Natural killer cell (primary cell): ENCODE results near the gene PRELP. TPM values are rescaled to one million over a fixed set of nuclear protein-coding genes. Genes with fewer than 3 reads are reported as not detected.

Experiments used
- ATAC-seq, 3 donors: fragments of 150-1000 bp in 2 of 3; fragments of 200-7000 bp in 1 of 3; cut with Tn5 transposase; 1 replicate in 1 of 3; 2 replicates in 2 of 3; pipeline ENCODE4 v1.10.0; 2021; ENCODE audit warnings: mild to moderate bottlenecking in 2 of 3, moderate library complexity in 2 of 3
- DNase-seq, 2 donors: peaks; one replicate each; pipeline versions ENCODE4 v3.0.0 to v3.0.0-alpha.2; 2013 to 2021; ENCODE audit warnings: mixed read lengths in 1 of 2
- H3K27ac ChIP-seq: one replicate; pipeline ENCODE4 v1.5.1; 2013; ENCODE audit warnings: mild to moderate bottlenecking, low read length
- H3K27me3 ChIP-seq: one replicate; pipeline ENCODE4 v1.6.1; 2013; ENCODE audit warnings: low read length; ENCODE audit not compliant: control insufficient read depth, insufficient read depth
- H3K36me3 ChIP-seq: one replicate; pipeline ENCODE4 v1.6.1; 2013; ENCODE audit warnings: low read length; ENCODE audit not compliant: control insufficient read depth, insufficient read depth
- H3K4me1 ChIP-seq: one replicate; pipeline ENCODE4 v1.6.1; 2013; ENCODE audit warnings: low read length; ENCODE audit not compliant: control insufficient read depth, insufficient read depth
- H3K4me3 ChIP-seq: one replicate; pipeline ENCODE4 v1.5.1; 2013; ENCODE audit warnings: low read length
- H3K9me3 ChIP-seq: one replicate; pipeline ENCODE4 v1.6.1; 2013; ENCODE audit warnings: low read length; ENCODE audit not compliant: control insufficient read depth, insufficient read depth
- H3K27ac Mint-ChIP-seq, 2 donors: one replicate each; pipeline ENCODE4 v1.8.0; 2022; ENCODE audit warnings: mild to moderate bottlenecking in 2 of 2, mixed read lengths in 2 of 2, moderate library complexity in 1 of 2
- H3K27me3 Mint-ChIP-seq, 2 donors: one replicate each; pipeline ENCODE4 v1.8.0; 2022; ENCODE audit warnings: low read depth in 2 of 2, mixed read lengths in 2 of 2
- H3K36me3 Mint-ChIP-seq: one replicate; pipeline ENCODE4 v1.8.0; 2022; ENCODE audit warnings: mixed read lengths
- H3K4me1 Mint-ChIP-seq, 2 donors: one replicate each; pipeline ENCODE4 v1.8.0; 2022; ENCODE audit warnings: mixed read lengths in 2 of 2
- H3K4me3 Mint-ChIP-seq: one replicate; pipeline ENCODE4 v1.8.0; 2022; ENCODE audit warnings: mild to moderate bottlenecking, moderate library complexity, mixed read lengths
- H3K9me3 Mint-ChIP-seq, 2 donors: one replicate each; pipeline ENCODE4 v1.8.0; 2022; ENCODE audit warnings: mixed read lengths in 2 of 2
- CTCF ChIP-seq: fragments of 200-600 bp; IDR thresholded peaks from one replicate; pipeline ENCODE4 v1.8.0; 2022; ENCODE audit warnings: antibody characterized with exemption
- WGBS: methylation state at CpG from one replicate; pipeline ENCODE4 v1.1.7; 2013; ENCODE audit warnings: missing lambda C conversion rate; ENCODE audit not compliant: insufficient coverage; 5-methylcytosine and 5-hydroxymethylcytosine counted together
- intact Hi-C: fragments of 100-400 bp; cut with micrococcal nuclease; formaldehyde crosslinking; loops from one replicate; pipeline ENCODE4 v1.14.2; 2022
- total RNA-seq, 4 donors: library from RNA; stranded (reverse); fragments of 120-200 nt in 1 of 4; gene quantifications; one replicate each; pipeline versions ENCODE4 v1.2.3 to v1.2.4, GENCODE V29; 2013 to 2022

Gene PRELP
- total RNA-seq, 3 donors from 2014 or later (not counting 1 experiment from before 2014, with no cell fraction given): not detected

DNA sequence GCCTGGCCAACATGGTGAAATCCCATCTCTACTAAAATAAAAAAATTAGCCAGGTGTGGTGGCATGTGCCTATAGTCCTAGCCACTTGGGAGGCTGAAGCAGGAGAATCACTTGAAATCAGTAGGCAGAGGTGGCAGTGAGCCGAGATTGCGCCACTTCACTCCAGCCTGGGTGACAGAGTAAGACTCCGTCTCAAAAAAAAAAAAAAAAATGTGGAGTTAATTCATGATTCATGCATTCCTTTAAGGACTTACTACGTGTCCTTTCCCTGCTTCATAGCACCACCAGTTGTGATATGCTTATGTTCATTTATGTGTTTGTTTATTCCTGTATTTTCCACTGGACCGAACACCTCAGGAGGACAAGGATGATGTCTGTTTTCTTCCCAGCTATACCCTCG, 12.7 kb upstream of the PRELP start:
- no peaks in the 10 kb centered on the region for H3K27me3 ChIP-seq

DNA sequence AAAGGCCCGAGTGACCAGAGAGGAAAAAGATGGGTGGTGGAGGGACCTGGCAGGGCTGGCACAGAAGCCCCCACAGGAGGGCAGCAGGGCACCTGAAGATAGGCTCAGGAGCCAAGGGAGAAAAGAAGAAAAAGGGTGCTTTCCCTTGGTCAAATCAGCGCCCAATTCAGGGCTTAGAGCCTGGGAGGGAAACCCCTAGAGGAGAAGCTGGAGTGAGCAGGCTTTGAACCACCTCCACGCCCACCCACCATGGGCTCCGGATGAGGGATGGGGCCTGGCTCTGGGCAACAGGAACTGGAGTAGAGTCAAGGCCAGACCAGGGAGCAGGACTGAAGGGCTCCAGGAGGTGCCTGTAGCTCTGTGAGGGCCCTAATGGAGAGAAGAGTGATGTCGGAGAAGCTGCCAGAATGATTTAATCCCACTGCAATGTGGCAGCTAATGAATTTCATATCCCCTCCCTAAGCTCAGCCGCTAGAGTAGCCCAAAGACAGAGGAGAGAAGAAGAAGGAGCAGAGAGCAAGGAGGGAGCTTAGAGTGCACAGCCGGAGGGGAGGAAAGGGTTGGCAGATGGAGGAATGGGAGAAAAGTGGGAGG, 12.0 kb upstream of the PRELP start:
- Histone ChIP-seq H3K27me3 (no peaks in the 10 kb centered on the region), H3K27ac (no peak overlapping the region), H3K4me3 (no peak overlapping the region), H3K4me1 (no peaks in the 10 kb centered on the region), H3K36me3 (no peaks in the 10 kb centered on the region), H3K9me3 (no peaks in the 10 kb centered on the region)
- Mint-ChIP-seq H3K27ac (no peak overlapping the region), H3K36me3 (no peaks in the 10 kb centered on the region), H3K9me3 (no peaks in the 10 kb centered on the region), H3K4me1 (no peaks in the 10 kb centered on the region), H3K27me3 (peaks cover 30 to 60% of the 10 kb centered on the region in 2 donors), H3K4me3 (no peak overlapping the region)
- TF ChIP-seq CTCF: no peak
- 80% methylated on average over 6 of the region's 7 CpGs for WGBS
- ATAC-seq: no peak
- intact Hi-C loops: no loop called here
- DNase-seq: no peak

More for the DNA sequence above, 12.7 kb upstream of the PRELP start:
- no peaks in the 10 kb centered on the region for H3K36me3 Mint-ChIP-seq
- DNase-seq (no peak), ATAC-seq (no peak)
- H3K4me1 Mint-ChIP-seq: no peaks in the 10 kb centered on the region
- H3K27ac ChIP-seq: no peak overlapping the region
- no peak for TF ChIP-seq CTCF
- H3K27ac Mint-ChIP-seq: no peak overlapping the region
- no peaks in the 10 kb centered on the region for H3K9me3 ChIP-seq
- no peaks in the 10 kb centered on the region for H3K9me3 Mint-ChIP-seq
- no peak overlapping the region for H3K4me3 ChIP-seq
- H3K4me1 ChIP-seq: no peaks in the 10 kb centered on the region
- peaks cover 28 to 66% of the 10 kb centered on the region in 2 donors for H3K27me3 Mint-ChIP-seq
- H3K4me3 Mint-ChIP-seq: no peak overlapping the region
- intact Hi-C loops: no loop called here
- H3K36me3 ChIP-seq: no peaks in the 10 kb centered on the region
- WGBS: 95% methylated on average over 2 of the region's 6 CpGs

- Mint-ChIP-seq H3K4me1 (no peaks in the 10 kb centered on the region), H3K9me3 (no peaks in the 10 kb centered on the region), H3K36me3 (no peaks in the 10 kb centered on the region), H3K27me3 (peaks cover 28 to 54% of the 10 kb centered on the region in 2 donors), H3K4me3 (no peak overlapping the region), H3K27ac (no peak overlapping the region)
- no peak for ATAC-seq
- no peak overlapping the region for H3K27ac ChIP-seq
- H3K9me3 ChIP-seq: no peaks in the 10 kb centered on the region
- H3K4me3 ChIP-seq: no peak overlapping the region
- no peaks in the 10 kb centered on the region for H3K4me1 ChIP-seq
- H3K27me3 ChIP-seq: no peaks in the 10 kb centered on the region
- no peak for TF ChIP-seq CTCF
- WGBS: 66% methylated on average over 3 of the region's 5 CpGs
- intact Hi-C loops: no loop called here
- no peaks in the 10 kb centered on the region for H3K36me3 ChIP-seq
- DNase-seq: no peak
Observed at GRCh38 chr1:203464226-203464625, 11.4 kb upstream of the PRELP start.

DNA sequence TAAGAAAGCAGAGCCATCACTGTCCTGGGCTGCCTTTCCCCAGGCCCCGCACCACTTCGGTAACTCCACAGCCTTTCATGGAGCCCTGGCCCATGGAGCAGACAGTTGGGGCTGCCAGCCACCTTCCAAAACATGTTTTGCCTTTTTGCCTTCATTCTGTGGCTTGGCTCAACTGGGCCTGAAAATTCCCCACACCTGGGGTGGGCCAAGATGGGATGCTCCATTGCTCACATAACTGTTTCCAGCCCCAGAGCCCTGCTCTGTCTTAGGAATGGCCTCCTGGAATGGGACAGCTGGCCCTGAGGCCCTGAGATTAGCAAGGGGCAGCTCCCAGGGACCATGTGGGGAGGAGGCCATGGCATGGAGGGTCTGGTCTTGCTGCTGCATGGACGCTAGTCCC, 10.9 kb upstream of the PRELP start:
- intact Hi-C loops: no loop called here
- Mint-ChIP-seq H3K27me3 (peaks cover 28 to 49% of the 10 kb centered on the region in 2 donors), H3K36me3 (no peaks in the 10 kb centered on the region), H3K4me3 (no peak overlapping the region), H3K9me3 (no peaks in the 10 kb centered on the region), H3K27ac (no peak overlapping the region), H3K4me1 (no peaks in the 10 kb centered on the region)
- H3K36me3 ChIP-seq: no peaks in the 10 kb centered on the region
- H3K4me3 ChIP-seq: no peak overlapping the region
- no peaks in the 10 kb centered on the region for H3K27me3 ChIP-seq
- DNase-seq (no peak), ATAC-seq (no peak)
- no peak overlapping the region for H3K27ac ChIP-seq
- 81% methylated on average over 3 of the region's 3 CpGs for WGBS
- no peaks in the 10 kb centered on the region for H3K4me1 ChIP-seq
- H3K9me3 ChIP-seq: no peaks in the 10 kb centered on the region
- no peak for TF ChIP-seq CTCF
